GM11168 (cell line): ENCODE measurements around the gene EPHA8.

Experiments used
- in situ Hi-C: fragments of 300-500 bp; cut with MboI; formaldehyde crosslinking; loops from one replicate; pipeline ENCODE4 v1.12.0; 2022; ENCODE audit warnings: low sequenced_read_pairs; ENCODE audit not compliant: unreplicated experiment

EPHA8 gene

DNA sequence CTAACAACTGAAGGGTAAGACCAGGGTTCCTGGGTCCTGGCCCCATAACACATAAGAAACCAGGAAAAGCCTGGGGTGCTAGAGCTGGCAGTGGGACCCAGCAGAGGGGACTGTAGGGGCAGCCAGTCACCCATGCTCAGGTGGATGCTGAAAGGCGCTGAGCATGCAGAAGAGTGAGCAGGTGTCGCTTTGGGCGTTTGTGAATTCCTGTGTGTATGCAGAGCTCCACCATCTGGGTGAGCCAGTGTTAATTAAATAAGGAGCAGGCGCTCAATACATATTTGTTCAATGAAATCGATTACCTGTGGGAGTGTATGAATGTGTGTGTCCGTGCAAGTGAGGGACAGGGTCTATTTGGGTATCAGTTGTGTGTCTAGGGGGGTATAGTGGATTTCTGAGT is 73.6 kb downstream of the EPHA8 start:
- in situ Hi-C loops, result loop anchor here (25.0 kb wide), 1 partner anchor 500 kb away; the partner anchor contains the start of gene WNT4

DNA sequence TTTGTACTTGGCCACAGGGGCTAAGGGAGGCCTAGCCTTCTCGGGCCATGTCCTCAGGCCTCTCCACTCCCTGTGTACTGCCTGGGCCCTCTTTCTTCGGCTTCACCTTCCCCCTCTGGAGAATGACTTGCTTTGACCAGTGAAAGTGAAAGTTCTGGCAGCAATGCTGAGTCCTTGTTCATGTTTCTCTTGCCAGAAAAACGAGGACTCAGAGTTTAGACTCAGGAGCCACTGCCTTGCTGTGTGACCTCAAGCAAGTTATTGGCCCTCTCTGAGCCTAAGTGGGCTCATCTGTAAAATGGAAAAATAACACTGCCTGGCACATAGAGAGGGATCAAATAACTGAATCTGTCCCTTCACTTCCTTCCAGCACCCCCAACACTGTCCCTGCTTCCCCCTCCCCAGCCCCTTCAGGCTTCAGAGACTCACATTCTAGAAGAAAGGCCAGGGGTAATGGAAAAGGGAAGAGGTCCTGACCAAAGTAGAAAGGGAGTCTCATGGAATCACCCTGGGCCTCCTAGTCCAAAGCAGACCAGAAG is 74.7 kb downstream of the EPHA8 start:
- in situ Hi-C loops, result loop anchor here (25.0 kb wide), 1 partner anchor 501 kb away; the partner anchor contains the start of gene WNT4

DNA sequence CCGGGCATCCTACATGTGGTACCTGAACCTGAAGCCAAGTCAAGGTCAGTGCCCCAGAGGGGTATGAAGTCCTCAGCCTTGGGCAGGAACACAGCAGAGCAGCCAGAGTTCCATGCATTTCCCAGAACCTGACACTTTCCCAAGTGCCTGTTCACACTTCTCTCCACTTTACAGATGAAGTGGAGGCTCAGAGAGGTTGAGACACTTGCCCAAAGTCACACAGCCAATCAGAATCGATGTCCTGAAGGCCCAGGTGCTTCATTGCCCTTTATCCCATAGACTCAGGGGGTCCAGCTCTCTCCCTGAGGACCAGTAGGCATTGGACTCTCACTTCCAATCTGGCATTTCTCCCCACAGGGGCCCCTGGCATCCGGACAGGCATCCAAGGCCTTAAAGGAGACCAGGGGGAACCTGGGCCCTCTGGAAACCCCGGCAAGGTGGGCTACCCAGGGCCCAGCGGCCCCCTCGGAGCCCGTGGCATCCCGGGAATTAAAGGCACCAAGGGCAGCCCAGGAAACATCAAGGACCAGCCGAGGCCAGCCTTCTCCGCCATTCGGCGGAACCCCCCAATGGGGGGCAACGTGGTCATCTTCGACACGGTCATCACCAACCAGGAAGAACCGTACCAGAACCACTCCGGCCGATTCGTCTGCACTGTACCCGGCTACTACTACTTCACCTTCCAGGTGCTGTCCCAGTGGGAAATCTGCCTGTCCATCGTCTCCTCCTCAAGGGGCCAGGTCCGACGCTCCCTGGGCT is 75.4 kb downstream of the EPHA8 start:
- in situ Hi-C loops, result loop anchor here (25.0 kb wide), 1 partner anchor 501 kb away; the partner anchor contains the start of gene WNT4

DNA sequence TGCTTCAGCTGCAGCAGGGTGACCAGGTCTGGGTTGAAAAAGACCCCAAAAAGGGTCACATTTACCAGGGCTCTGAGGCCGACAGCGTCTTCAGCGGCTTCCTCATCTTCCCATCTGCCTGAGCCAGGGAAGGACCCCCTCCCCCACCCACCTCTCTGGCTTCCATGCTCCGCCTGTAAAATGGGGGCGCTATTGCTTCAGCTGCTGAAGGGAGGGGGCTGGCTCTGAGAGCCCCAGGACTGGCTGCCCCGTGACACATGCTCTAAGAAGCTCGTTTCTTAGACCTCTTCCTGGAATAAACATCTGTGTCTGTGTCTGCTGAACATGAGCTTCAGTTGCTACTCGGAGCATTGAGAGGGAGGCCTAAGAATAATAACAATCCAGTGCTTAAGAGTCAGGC is 76.0 kb downstream of the EPHA8 start:
- in situ Hi-C loops, result loop anchor here (25.0 kb wide), 1 partner anchor 502 kb away; the partner anchor contains the start of gene WNT4

DNA sequence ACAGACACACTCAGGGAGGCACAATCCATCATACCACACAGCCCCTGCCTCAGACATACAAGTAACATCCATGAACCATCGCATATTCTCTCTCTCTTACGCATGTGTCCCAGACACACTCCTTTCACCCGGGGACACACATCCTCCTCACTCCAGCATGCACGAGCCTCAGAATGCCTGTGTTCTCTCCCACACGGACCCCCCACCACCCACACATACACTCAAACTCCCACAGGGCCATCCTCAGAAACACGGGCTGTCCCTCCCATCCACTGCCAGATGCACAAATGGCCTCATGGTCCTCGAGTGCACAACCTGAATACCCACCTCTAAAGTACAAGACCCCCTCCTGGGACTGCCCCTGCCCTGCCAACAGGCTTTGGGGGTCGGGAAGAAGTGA is 78.0 kb downstream of the EPHA8 start:
- in situ Hi-C loops, result loop anchor here (25.0 kb wide), 1 partner anchor 504 kb away; the partner anchor contains the start of gene WNT4

DNA sequence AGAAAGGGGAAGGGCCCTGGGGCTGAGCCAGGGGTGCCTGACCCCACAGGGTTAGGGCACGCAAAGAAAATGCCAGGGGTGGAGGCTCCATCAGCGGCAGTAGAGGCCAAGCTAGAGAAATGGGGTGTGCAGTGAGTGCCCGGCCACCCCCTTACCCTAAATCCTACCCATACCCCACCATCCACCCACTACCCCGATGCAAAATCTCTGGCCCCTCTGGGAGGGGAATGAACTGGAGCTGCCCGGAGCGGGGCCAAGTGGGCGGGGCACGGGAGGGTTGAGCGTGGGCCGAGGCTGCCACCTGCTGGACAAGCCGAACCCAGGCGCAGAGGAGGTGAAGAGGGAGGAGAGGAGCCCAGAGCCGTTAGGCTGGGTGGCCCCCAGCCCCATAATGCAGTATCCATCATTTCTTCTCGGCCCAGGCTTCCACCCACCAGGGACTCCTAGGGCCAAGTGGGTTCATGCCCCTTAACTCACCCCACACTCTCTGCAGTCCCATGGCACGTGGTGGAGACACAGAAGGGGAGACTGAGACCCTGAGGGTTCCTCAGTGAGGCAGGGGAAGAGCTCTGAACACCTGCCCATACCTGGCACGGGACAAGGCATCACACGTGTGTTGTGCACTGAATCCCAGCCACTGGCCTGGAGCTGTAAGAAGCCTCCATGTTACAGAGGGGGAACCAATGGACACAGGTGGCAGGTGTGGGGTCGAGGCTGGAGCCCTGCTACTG is 78.8 kb downstream of the EPHA8 start:
- in situ Hi-C loops, result loop anchor here (25.0 kb wide), 1 partner anchor 505 kb away; the partner anchor contains the start of gene WNT4

DNA sequence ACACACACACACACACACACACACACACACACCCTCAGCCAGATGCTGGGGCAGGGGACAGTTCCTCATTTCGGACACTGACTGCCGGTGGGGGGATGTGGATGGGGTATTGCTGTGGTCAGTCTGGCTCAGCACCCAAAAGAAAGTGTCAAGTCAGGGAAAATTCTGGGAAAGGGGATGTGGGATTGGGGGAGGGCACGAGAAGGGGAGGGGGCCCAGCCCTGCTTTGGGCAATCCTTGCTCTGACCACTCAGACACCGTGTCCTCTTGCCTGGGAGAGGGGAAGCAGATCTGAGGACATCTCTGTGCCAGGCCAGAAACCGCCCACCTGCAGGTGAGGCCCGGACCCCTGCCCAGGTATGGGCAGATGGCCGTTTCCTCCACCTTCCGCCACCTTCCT is 80.1 kb downstream of the EPHA8 start, which contains the start of gene C1QC:
C1QC (plus strand) TSS at position 253 of the 400 bp plus-strand sequence. CDS start 391 bp downstream, outside the sequence.
- in situ Hi-C loops, result loop anchor here (25.0 kb wide), 1 partner anchor 506 kb away; the partner anchor contains the start of gene WNT4

DNA sequence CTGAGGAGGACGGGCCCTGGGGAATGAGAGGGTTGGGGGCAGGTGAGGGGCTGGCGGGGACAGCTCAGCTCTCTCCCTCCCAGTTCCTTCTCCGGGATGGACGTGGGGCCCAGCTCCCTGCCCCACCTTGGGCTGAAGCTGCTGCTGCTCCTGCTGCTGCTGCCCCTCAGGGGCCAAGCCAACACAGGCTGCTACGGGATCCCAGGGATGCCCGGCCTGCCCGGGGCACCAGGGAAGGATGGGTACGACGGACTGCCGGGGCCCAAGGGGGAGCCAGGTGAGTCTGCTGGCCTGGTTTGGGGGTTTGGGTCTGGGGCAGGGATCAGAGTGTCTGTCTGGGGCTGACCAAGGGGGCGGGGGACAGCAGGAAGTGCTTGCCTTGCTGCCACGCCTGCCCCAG is 80.6 kb downstream of the EPHA8 start:
- in situ Hi-C loops, result loop anchor here (25.0 kb wide), 1 partner anchor 507 kb away; the partner anchor contains the start of gene WNT4

DNA sequence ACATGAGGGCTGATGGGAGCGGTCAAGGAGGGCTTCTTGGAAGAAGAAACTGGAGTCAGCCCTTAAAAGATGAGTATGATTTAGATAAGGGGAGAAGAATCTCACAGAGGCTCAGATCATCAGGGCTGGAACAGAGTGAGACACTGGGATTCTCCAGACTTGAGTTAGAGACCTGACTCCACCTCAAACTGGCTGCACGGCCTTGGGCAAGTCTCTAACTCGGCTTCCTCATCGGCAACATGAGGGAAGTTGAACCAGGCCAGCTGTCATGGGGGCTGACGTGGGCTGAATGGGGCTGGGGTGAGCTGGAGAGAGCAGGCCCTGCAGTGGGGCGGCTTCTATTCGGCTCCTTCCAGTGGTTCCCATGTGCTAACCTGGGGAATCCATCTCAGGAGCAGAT is 82.6 kb downstream of the EPHA8 start:
- in situ Hi-C loops, result loop anchor here (25.0 kb wide), 1 partner anchor 509 kb away; the partner anchor contains the start of gene WNT4

DNA sequence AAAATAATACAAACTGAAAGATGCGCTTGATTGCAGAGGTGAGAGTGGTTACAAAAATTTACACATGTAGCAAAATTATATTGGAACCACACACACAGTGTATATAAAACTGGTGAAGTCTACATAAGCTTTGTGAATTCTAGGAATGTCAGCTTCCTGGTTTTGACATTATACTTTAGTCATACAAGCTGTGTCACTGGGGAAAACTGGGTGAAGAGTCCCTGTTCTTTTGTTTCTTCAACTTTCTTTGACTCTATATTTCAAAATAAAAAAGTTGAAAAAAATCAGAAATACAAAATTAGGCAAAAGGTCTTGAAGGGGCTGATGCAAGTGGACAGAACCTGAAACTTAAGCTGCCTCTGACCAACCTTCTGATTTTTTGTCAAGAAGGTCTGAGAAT is 83.1 kb downstream of the EPHA8 start:
- in situ Hi-C loops, result loop anchor here (25.0 kb wide), 1 partner anchor 509 kb away; the partner anchor contains the start of gene WNT4

DNA sequence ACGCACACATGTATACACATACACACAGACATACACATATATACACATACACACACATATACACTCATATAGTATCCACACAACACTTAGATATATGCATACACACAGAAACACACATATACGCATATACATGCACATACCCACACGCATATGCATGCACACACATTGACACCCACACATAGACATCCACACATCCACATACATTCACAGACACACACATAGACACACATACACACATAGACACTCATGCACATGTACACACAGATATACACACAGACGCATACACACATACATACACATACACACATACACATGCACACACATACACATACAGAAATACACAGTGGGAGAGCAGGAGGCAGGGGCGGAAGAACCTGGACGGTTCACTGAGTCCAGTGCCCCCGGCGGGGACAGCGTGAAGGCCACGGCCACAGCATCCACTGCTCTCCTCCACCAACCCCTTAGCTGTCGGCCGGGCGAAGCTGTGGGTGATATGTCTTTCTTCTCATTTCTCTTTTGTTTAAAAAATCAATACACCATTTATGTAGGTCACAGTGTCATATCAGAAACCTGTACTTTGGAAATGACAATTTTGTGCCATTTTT is 86.9 kb downstream of the EPHA8 start:
- in situ Hi-C loops, result no loop called here

DNA sequence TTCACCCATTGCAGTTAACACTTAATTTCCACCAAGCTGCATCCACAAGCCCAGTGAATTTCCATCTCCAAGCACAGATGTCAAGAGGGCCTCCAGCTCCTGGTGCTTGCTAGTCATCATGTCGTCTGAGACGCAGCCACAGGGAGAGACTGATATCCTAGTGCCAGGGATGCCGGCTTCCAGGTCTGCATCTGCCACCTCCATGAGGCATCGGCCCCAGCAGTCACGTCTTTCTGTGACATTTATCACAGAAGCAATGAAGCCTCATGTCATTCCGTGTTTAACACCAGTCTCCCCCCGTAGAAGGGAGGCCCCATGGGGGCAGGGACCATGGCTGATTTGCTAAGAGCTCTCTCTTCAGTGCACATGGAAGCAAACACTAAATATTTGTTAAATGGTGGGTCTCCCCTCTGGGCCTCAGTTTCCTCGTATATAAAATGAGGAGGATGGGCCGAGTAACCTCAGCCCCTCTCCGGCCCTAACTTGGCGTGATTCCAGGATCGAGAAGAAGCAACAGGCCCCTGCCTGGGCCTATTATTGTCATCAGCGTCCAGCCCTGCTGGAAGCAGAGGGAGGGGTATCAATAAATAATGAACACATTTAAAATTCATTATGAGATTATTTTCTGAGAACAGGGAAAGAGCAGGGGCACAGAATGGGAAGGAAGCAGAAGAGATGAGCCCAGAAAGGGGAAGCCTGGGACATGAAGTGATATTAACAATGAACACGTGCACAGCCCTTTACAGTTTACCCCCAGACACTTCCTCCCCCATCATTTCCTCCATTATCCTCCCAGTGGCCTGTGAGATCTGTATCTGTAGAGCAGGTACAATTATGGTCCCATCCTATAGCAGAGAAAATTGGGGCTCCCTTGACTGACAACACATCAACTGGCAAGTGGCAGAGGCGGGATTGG is 88.9 kb downstream of the EPHA8 start:
- in situ Hi-C loops, result no loop called here

DNA sequence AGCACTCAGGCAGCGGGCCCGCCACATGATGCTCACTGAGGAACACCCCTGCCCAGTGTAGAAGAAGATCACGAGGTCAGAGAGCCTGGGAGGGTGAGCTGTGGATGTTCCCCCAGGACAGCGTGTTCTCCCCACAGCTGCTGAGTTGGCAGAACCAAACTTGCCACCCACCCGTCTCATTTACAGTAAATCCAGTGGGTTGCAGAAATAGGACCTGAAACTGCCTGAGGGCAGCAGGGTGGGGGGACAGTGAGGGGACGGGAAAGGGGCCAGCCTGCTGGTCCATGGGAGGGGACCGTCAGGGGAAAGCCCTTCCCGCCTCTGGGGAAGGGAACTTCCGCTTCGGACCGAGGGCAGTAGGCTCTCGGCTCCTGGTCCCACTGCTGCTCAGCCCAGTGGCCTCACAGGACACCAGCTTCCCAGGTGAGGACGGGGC is 89.6 kb downstream of the EPHA8 start, which contains the start of gene C1QB:
C1QB (plus strand) TSS at position 356 of the 436 bp plus-strand sequence. CDS start 6,227 bp downstream, outside the sequence.
- in situ Hi-C loops, result no loop called here
